Bronchial epithelial cell (primary cell): Measurements from ENCODE around the gene TRIP12. TPM values are rescaled to one million over a fixed set of nuclear protein-coding genes. Genes with fewer than 3 reads are reported as not detected.
"Not testable (repeated sequence)": the region's sequence is repeated elsewhere in the genome, so short reads cannot be mapped to it uniquely, and the experiment has no call there.

Experiments used
- DNase-seq: peaks from one replicate; pipeline ENCODE4 v3.0.0-alpha.2; 2010; ENCODE audit warnings: low read depth
- FAIRE-seq: peaks from 2 replicates; lab custom pipeline; 2011; peaks lifted over from hg19 to GRCh38; lab: Jason Lieb, UNC
- H3K27me3 ChIP-seq: 2 replicates; pipeline ENCODE4 v1.5.1; 2011; ENCODE audit warnings: low read length; ENCODE audit not compliant: control insufficient read depth, insufficient read depth
- H3K36me3 ChIP-seq: 2 replicates; pipeline ENCODE4 v1.5.1; 2011; ENCODE audit warnings: low read length; ENCODE audit not compliant: control insufficient read depth, insufficient read depth
- H3K4me3 ChIP-seq: 2 replicates; pipeline ENCODE4 v1.5.1; 2011; ENCODE audit warnings: mild to moderate bottlenecking, low read depth, low read length, control low read depth
- CTCF ChIP-seq: IDR thresholded peaks from 2 replicates; pipeline ENCODE4 v1.5.1; 2011; ENCODE audit warnings: mild to moderate bottlenecking, moderate library complexity, low read length, control low read depth, inconsistent platforms; ENCODE audit not compliant: insufficient read depth, severe bottlenecking
- total RNA-seq: library from RNA; depleted of rRNA; stranded (reverse); fragments of >200 nt; gene quantifications from 2 replicates; pipeline ENCODE4 v1.2.1, GENCODE V29; 2014

TRIP12 gene
- total RNA-seq, 1 donor from 2014 or later: 170 TPM

- TF ChIP-seq CTCF: no peak
- peak; percentile 71 for DNase-seq
- no peak overlapping the region for H3K4me3 ChIP-seq
- no peak for FAIRE-seq
- H3K27me3 ChIP-seq: no peaks in the 10 kb centered on the region
- H3K36me3 ChIP-seq: no peaks in the 10 kb centered on the region
Measured at GRCh38 chr2:229927817-229928321, 6.1 kb upstream of the TRIP12 start.

GRCh38 chr2:229925201-229925600 lies 3.4 kb upstream of the TRIP12 start:
- FAIRE-seq (no peak), DNase-seq (no peak)
- Histone ChIP-seq H3K27me3 (no peaks in the 10 kb centered on the region), H3K36me3 (no peaks in the 10 kb centered on the region), H3K4me3 (no peak overlapping the region)
- no peak for TF ChIP-seq CTCF

- not testable (repeated sequence) for FAIRE-seq, H3K4me3 ChIP-seq, DNase-seq, H3K36me3 ChIP-seq, H3K27me3 ChIP-seq
Measured at GRCh38 chr2:229924541-229924940, 2.7 kb upstream of the TRIP12 start.

GRCh38 chr2:229922449-229923386 lies 909 bp upstream of the TRIP12 start, which contains the start of gene FBXO36:
Gene FBXO36, plus strand, starts transcription at chr2:229922503. Its CDS starts 11 bp downstream, at chr2:229922514.
- Histone ChIP-seq H3K36me3 (no peaks in the 10 kb centered on the region), H3K4me3 (peak within 1 kb of the TSS; percentile 94), H3K27me3 (no peaks in the 10 kb centered on the region)
- no peak for FAIRE-seq
- TF ChIP-seq CTCF: no peak
- DNase-seq: peak; percentile 68

- peak; percentile 37 for DNase-seq
- TF ChIP-seq CTCF: no peak
- Histone ChIP-seq H3K27me3 (no peaks in the 10 kb centered on the region), H3K36me3 (no peaks in the 10 kb centered on the region), H3K4me3 (peak overlapping the region; percentile 94)
- no peak for FAIRE-seq
Measured at GRCh38 chr2:229921101-229921891, 513 bp downstream of the TRIP12 start.
